Activated naive CD8-positive, alpha-beta T cell treated with anti-CD3 and anti-CD28 coated beads, Interleukin-2, amount 10 ng/mL, durations not matched to agents 7 days and 5 days (primary cell): ENCODE measurements around the gene ART3. TPM values are rescaled to one million over a fixed set of nuclear protein-coding genes. Genes with fewer than 3 reads are reported as not detected.

Experiments
- ATAC-seq: fragments of 150-1000 bp; cut with Tn5 transposase; one replicate; pipeline ENCODE4 v1.10.0; 2021; ENCODE audit warnings: low read depth, moderate library complexity
- POLR2A ChIA-PET: fragments of 350-600 bp; sonication (Branson Sonifier 250); formaldehyde crosslinking; loops from one replicate; lab custom pipeline; 2021; ENCODE audit warnings: antibody characterized with exemption; lab: Charles Lee
- DNase-seq: peaks from one replicate; pipeline ENCODE4 v3.0.0; 2021
- H3K27ac Mint-ChIP-seq: one replicate; pipeline ENCODE4 v1.8.0; 2022; ENCODE audit warnings: mild to moderate bottlenecking, mixed read lengths
- H3K27me3 Mint-ChIP-seq: one replicate; pipeline ENCODE4 v1.8.0; 2022; ENCODE audit warnings: mild to moderate bottlenecking, moderate library complexity, mixed read lengths
- H3K36me3 Mint-ChIP-seq: one replicate; pipeline ENCODE4 v1.8.0; 2021; ENCODE audit warnings: mild to moderate bottlenecking, mixed read lengths
- H3K4me1 Mint-ChIP-seq: one replicate; pipeline ENCODE4 v1.8.0; 2021; ENCODE audit warnings: mixed read lengths
- H3K4me3 Mint-ChIP-seq: one replicate; pipeline ENCODE4 v1.8.0; 2022; ENCODE audit warnings: mild to moderate bottlenecking, moderate library complexity, mixed read lengths
- H3K9me3 Mint-ChIP-seq: one replicate; pipeline ENCODE4 v1.8.0; 2021; ENCODE audit warnings: mixed read lengths
- total RNA-seq, 2 experiments: library from RNA; stranded (reverse); gene quantifications; one replicate each; pipeline ENCODE4 v1.2.3, GENCODE V29; 2021

ART3 gene
- total RNA-seq, 2 experiments from 2014 or later = not detected

DNA sequence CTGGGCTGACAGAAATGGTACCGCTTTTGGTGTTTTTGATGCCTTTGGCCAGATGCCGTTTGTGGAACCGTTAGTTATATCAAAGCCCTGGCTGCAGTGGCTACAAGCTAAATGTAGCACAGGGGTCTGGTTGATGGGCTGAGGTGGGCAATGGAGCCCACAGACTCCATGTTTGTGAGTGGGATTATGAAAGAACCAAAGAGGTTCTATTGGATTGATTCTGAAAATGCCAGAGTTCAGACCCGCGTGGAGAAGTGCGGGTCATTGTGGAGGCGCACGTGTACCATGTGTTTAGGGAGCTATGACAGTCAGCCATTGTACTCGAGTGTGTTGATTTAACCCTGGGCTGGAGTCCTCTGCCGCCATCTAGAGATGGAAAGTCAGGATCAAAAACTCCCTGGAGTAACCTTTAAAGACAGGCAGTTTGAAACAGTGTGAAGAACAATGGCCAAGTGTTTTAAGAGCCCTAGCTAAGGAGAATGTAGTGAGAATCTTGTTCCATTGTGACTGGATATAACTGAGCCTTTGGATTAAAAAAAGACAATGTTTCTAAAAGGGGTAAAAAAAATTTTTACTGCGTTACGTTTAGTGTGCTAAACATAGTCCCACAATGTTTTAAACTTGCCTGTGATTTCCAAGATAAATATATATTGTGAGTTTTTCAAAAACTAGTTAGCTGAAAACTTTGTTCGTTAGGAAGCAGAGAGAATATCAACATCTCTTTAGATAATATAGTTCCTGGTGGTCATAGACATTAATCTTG is 12.7 kb downstream of the ART3 start:
- Mint-ChIP-seq H3K36me3 (no peaks in the 10 kb centered on the region), H3K4me3 (no peak overlapping the region), H3K27me3 (peaks cover 12% of the 10 kb centered on the region), H3K27ac (no peak overlapping the region), H3K4me1 (peaks cover 5% of the 10 kb centered on the region), H3K9me3 (no peaks in the 10 kb centered on the region)
- DNase-seq (no peak), ATAC-seq (no peak)
- POLR2A ChIA-PET = no interaction called here

DNA sequence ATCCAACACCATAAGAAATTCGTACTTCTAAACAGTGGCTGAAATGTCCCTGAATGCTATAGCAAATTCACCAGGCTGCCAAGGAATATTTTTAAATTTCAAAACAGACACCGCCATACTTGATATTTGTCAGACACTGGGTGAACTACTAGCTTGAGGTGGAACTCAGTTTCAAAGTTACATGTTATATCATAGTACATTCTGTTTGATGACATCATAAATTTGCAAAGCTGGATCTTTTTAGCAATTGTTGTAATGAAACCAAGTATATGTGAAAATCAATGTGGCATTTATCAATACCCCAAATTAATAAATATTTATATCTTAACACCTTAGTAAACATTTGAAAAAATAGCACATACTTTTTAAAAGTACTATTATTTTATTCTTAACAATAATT is 14.2 kb downstream of the ART3 start:
- peaks cover 3% of the 10 kb centered on the region for H3K4me1 Mint-ChIP-seq
- peaks cover 20% of the 10 kb centered on the region for H3K27me3 Mint-ChIP-seq
- no peaks in the 10 kb centered on the region for H3K36me3 Mint-ChIP-seq
- H3K27ac Mint-ChIP-seq = no peak overlapping the region
- no peaks in the 10 kb centered on the region for H3K9me3 Mint-ChIP-seq
- ATAC-seq = no peak
- H3K4me3 Mint-ChIP-seq = no peak overlapping the region
- POLR2A ChIA-PET = no interaction called here
- DNase-seq = no peak

DNA sequence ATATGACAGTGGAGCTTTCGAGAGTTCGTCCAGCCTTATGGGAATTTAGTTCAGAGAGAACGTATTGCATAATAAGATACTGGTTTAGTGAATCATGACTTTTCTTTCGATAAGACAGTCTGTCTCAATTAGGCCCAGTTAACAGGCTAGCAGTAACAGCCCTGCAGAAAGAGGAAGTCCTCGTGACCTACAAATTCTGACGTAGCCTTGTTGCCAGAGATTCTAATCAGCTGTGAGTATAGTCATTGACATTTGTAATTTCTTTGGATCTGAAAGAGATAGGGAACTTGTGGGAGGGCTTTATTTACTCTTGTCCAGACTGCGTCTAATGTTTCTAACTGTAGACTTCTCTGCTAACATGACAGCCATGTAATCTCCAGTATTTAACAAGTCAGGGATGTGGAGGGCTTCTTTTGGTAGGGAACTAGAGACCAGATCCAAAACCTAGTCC is 15.8 kb downstream of the ART3 start:
- POLR2A ChIA-PET = no interaction called here

DNA sequence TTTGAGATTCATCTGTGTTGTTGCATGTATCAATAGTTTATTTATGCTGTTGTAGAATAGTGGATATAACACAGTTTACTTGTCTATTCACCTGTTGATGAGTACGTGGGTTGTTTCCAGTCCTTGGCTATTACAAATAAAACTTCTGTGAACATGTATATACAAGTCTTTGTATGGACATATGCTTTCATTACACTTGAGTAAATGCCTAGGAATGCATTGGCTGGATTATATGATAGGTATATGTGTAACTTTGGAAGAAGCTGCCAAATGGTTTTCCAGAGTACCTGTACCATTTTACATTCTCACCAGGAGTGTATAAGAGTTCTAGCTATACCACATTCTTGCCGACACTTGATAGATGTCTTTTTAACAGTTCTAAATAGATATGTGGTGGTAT is 16.5 kb downstream of the ART3 start:
- Mint-ChIP-seq H3K4me1 (peaks cover 3% of the 10 kb centered on the region), H3K4me3 (no peak overlapping the region), H3K36me3 (no peaks in the 10 kb centered on the region), H3K27ac (no peak overlapping the region), H3K9me3 (no peaks in the 10 kb centered on the region), H3K27me3 (peaks cover 17% of the 10 kb centered on the region)
- no peak for DNase-seq
- no peak for ATAC-seq
- POLR2A ChIA-PET = interaction anchor here (1.0 kb wide), 1 partner anchor 36 kb away, joined by 3 read pairs; no protein-coding TSS in a partner anchor

More for the DNA sequence above, 15.8 kb downstream of the ART3 start:
- Mint-ChIP-seq H3K4me3 (no peak overlapping the region), H3K4me1 (peaks cover 3% of the 10 kb centered on the region), H3K36me3 (no peaks in the 10 kb centered on the region), H3K27me3 (peaks cover 15% of the 10 kb centered on the region), H3K27ac (no peak overlapping the region), H3K9me3 (no peaks in the 10 kb centered on the region)
- DNase-seq = no peak
- ATAC-seq = no peak

DNA sequence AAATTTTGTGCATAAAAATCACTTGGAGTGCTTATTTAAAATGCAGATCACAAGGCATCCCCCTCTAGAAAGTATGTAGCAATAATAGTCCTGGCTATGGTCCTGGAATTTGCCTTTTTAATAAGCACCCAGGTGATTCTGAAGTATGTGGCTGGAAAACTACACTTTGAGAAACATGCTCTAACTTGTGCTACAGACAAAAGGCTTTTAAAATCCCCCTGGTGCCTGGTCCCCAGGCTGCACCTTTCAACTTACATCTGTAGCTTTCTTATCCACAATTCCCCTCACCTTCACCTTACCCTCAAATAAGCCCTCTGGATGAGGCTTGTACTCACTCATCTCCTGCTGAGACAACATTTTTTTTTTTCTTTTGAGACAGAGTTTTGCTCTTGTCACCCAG is 21.1 kb downstream of the ART3 start:
- Mint-ChIP-seq H3K4me1 (no peaks in the 10 kb centered on the region), H3K36me3 (no peaks in the 10 kb centered on the region), H3K27me3 (peaks cover 22% of the 10 kb centered on the region), H3K4me3 (no peak overlapping the region), H3K9me3 (no peaks in the 10 kb centered on the region), H3K27ac (no peak overlapping the region)
- POLR2A ChIA-PET = no interaction called here
- DNase-seq = no peak
- no peak for ATAC-seq

DNA sequence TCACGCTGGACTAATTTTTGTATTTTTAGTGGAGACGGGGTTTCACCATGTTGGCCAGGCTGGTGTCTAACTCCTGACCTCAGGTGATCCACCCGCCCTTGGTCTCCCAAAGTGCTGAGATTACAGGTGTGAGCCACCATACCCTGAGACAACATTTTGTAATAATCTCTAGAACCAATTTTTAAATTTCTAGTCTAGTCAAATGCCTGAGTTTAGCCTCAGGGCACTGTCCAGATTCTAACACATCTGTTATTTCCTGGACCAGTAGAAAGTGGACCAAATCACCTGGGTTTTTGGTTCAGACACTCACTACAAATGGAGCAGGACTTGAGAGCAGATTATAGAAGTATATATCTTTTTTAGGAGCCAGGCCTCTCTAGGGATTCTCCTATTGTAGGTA is 21.6 kb downstream of the ART3 start:
- no peaks in the 10 kb centered on the region for H3K36me3 Mint-ChIP-seq
- no peaks in the 10 kb centered on the region for H3K4me1 Mint-ChIP-seq
- DNase-seq = no peak
- H3K9me3 Mint-ChIP-seq = no peaks in the 10 kb centered on the region
- ATAC-seq = no peak
- H3K27ac Mint-ChIP-seq = no peak overlapping the region
- POLR2A ChIA-PET = no interaction called here
- peaks cover 25% of the 10 kb centered on the region for H3K27me3 Mint-ChIP-seq
- no peak overlapping the region for H3K4me3 Mint-ChIP-seq

DNA sequence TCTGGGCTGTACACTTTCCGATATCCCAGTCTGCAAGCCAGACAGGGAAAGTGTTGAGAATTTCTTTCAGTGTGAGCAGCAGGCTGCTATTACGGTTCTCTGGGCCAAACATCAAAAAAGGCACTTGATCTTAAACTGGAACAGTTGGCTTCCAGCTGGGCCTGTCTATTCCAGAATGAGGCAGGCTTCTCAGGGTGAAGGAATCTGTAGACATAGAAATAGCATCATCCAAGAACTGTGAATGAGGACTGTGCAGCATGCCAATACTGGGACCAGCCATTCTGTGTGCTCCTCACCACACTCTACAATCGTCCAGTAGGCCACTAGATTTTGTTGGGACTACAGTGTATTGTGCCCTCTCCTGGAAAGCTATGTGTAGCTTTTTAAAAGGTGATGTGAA is 31.1 kb downstream of the ART3 start:
- H3K4me3 Mint-ChIP-seq = no peak overlapping the region
- H3K4me1 Mint-ChIP-seq = no peaks in the 10 kb centered on the region
- POLR2A ChIA-PET = no interaction called here
- H3K27me3 Mint-ChIP-seq = peaks cover 9% of the 10 kb centered on the region
- ATAC-seq = no peak
- H3K36me3 Mint-ChIP-seq = no peaks in the 10 kb centered on the region
- H3K9me3 Mint-ChIP-seq = no peaks in the 10 kb centered on the region
- no peak overlapping the region for H3K27ac Mint-ChIP-seq
- no peak for DNase-seq

DNA sequence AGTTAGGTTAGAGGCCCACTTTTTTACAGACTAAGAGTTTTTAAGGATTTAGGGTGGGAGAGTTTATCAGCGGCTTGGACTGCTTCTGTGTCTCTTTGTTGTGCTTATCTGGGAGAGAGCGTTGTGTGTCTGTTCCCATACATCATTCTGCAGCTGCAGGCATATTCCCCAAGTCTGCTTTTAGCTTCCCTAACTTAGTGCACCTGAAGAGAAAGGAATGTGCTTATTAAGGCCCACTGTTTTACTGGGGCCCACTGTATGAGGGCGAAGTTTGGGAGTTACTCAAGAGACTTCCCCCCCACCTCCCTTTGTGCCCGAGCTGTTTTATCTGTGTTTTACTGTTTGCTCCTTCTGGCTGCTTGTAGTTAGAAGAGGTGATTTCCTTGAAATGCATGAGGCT is 31.9 kb downstream of the ART3 start:
- no peak overlapping the region for H3K27ac Mint-ChIP-seq
- ATAC-seq = no peak
- no peak for DNase-seq
- no peaks in the 10 kb centered on the region for H3K4me1 Mint-ChIP-seq
- no peaks in the 10 kb centered on the region for H3K9me3 Mint-ChIP-seq
- no peak overlapping the region for H3K4me3 Mint-ChIP-seq
- H3K36me3 Mint-ChIP-seq = peaks cover 2% of the 10 kb centered on the region
- POLR2A ChIA-PET = no interaction called here
- peaks cover 6% of the 10 kb centered on the region for H3K27me3 Mint-ChIP-seq

DNA sequence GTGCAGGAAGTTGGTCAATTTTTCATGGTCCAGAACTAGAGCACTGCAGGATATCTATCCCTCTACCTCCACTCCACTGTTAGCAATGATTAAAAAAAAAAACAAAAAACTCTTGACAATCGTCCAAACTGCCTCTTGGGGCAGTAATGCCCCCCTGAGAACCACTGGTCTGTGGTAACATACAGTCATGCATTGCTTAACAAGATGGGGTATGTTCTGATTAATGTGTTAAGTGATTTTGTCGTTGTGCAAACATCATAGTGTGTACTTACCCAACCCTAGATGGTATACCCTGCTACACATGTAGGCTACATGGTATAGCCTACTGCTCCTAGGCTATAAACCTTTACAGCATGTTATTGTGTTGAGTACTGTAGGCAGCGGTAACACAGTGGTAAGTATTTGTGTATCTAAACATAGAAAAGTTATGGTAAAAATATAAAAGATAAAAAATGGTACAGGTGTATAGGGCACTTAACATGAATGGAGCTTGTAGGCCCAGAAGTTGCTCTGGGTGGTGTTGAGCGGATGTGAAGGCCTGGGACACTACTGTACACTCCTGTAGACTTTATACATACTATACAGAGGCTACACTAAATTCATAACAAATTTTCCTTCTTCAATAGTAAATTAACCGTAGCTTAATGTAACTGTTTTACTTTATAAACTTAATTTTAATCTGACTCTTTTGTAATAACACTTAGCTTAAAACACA is 34.1 kb downstream of the ART3 start:
- POLR2A ChIA-PET = no interaction called here
- Mint-ChIP-seq H3K4me3 (no peak overlapping the region), H3K36me3 (peaks cover 10% of the 10 kb centered on the region), H3K27me3 (no peaks in the 10 kb centered on the region), H3K27ac (no peak overlapping the region), H3K9me3 (no peaks in the 10 kb centered on the region), H3K4me1 (no peaks in the 10 kb centered on the region)
- no peak for DNase-seq
- no peak for ATAC-seq

DNA sequence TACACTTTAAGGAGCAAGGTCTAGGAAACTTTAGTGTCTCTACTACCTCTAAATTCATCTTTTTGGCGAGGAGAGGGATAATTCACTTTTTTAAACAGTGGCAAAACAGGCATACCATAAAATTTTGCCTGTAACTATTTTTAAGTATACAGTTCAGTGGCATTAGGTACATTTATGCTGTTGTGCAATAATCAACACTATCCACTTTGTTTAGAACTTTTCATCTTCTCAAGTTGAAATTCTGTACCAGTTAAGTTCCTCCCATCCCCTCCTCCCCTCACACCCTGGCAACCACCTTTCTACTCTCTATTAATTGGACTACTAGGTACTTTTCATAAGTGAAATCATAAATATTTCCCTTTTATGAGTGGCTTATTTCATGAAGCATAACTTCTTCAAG is 42.3 kb downstream of the ART3 start:
- no peak for DNase-seq
- ATAC-seq = no peak
- Mint-ChIP-seq H3K9me3 (no peaks in the 10 kb centered on the region), H3K27me3 (no peaks in the 10 kb centered on the region), H3K27ac (no peak overlapping the region), H3K4me3 (no peak overlapping the region), H3K36me3 (peaks cover 55% of the 10 kb centered on the region), H3K4me1 (no peaks in the 10 kb centered on the region)
- POLR2A ChIA-PET = no interaction called here

DNA sequence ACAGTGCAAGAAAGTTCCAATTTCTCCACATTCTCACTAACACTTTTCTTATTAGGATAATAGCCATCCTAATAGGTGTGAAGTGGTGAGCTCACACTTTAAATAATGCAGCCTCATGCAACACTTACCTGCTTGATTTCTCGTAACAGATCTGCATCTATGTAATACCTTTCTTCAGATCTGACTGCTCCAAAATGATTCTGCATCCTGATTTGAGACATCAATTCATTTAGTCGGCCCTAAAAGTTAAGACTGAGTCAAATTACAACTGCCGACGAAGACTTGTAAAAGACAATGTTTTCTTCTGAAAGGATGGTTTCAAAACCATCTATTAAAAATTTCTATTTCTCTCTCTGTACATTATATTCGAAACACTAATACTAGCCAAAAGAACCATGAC is 43.0 kb downstream of the ART3 start:
- Mint-ChIP-seq H3K36me3 (peaks cover 61% of the 10 kb centered on the region), H3K9me3 (no peaks in the 10 kb centered on the region), H3K4me1 (no peaks in the 10 kb centered on the region), H3K4me3 (no peak overlapping the region), H3K27me3 (no peaks in the 10 kb centered on the region), H3K27ac (no peak overlapping the region)
- POLR2A ChIA-PET = no interaction called here
- ATAC-seq (no peak), DNase-seq (no peak)

DNA sequence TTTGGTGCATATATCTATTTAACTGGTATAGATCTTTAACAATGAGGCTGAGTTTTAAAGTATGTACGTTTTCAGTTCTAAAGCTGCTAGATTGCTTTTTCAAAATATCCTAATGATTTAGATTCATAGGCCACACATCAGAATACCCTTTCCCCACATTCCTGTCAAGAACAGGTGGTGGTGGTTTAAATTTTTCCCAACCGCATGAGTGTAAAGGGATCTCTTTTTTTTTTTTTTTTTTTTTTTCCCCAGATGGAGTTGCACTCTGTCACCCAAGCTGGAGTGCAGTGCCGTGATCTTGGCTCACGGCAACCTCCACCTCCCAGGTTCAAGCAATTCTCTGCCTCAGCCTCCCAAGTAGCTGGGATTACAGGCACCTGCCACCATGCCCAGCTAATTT is 45.7 kb downstream of the ART3 start:
- Mint-ChIP-seq H3K4me3 (no peak overlapping the region), H3K36me3 (peaks cover 61% of the 10 kb centered on the region), H3K27me3 (no peaks in the 10 kb centered on the region), H3K9me3 (no peaks in the 10 kb centered on the region), H3K4me1 (no peaks in the 10 kb centered on the region), H3K27ac (no peak overlapping the region)
- DNase-seq (no peak), ATAC-seq (no peak)
- POLR2A ChIA-PET = no interaction called here

DNA sequence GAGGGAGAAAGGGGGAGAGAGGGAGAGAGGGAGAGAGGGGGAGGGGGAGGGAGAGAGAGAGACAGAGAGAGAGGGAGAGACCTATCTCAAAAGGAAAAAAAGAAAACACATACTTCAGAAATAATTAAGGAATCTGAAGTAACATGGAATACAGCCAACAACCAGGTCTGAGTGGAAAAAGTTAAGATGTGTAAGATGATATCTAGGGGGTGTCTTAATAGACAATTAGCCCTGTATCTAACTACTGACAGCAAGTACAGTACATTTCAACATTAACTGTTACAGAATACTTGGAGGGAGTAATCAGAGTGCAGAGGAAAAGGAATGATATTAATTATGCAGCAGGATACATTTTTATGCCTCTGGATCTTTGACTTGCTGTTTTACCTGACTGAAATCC is 51.3 kb downstream of the ART3 start:
- H3K36me3 Mint-ChIP-seq = peaks cover 46% of the 10 kb centered on the region
- H3K4me3 Mint-ChIP-seq = no peak overlapping the region

DNA sequence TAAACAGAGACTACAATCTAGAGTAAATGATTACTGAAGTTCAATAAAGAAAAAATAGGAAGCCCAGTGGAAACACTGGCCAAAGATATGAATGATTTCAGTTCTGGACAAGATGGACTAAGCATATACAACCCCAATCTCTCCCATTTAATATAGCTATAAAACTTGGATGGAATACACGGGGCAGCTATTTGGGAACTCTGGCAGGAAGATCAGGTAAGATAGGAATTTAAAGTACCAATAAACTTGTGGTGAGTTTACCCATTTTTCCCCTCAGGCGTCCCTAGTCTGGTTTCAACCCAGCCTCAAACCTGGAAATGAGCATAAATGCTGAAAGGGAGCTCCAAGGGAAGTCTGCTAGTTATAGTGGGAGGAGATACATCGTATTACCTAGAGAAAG is 53.2 kb downstream of the ART3 start:
- Mint-ChIP-seq H3K27ac (no peak overlapping the region), H3K27me3 (no peaks in the 10 kb centered on the region)
- no peak for ATAC-seq

More for the DNA sequence above, 51.3 kb downstream of the ART3 start:
- ATAC-seq = no peak
- no peak overlapping the region for H3K27ac Mint-ChIP-seq
- POLR2A ChIA-PET = no interaction called here
- no peaks in the 10 kb centered on the region for H3K9me3 Mint-ChIP-seq
- H3K27me3 Mint-ChIP-seq = no peaks in the 10 kb centered on the region
- no peaks in the 10 kb centered on the region for H3K4me1 Mint-ChIP-seq
- no peak for DNase-seq

More for the DNA sequence above, 53.2 kb downstream of the ART3 start:
- H3K4me3 Mint-ChIP-seq = no peak overlapping the region
- DNase-seq = no peak
- POLR2A ChIA-PET = interaction anchor here (0.6 kb wide), 1 partner anchor 36 kb away, joined by 3 read pairs; no protein-coding TSS in a partner anchor
- no peaks in the 10 kb centered on the region for H3K9me3 Mint-ChIP-seq
- H3K4me1 Mint-ChIP-seq = no peaks in the 10 kb centered on the region
- H3K36me3 Mint-ChIP-seq = peaks cover 34% of the 10 kb centered on the region
